Measurements from ENCODE around the gene GMDS.
A peak's percentile ranks its signal among the peaks of the same experiment; 100 is the strongest.

Gene GMDS

DNA sequence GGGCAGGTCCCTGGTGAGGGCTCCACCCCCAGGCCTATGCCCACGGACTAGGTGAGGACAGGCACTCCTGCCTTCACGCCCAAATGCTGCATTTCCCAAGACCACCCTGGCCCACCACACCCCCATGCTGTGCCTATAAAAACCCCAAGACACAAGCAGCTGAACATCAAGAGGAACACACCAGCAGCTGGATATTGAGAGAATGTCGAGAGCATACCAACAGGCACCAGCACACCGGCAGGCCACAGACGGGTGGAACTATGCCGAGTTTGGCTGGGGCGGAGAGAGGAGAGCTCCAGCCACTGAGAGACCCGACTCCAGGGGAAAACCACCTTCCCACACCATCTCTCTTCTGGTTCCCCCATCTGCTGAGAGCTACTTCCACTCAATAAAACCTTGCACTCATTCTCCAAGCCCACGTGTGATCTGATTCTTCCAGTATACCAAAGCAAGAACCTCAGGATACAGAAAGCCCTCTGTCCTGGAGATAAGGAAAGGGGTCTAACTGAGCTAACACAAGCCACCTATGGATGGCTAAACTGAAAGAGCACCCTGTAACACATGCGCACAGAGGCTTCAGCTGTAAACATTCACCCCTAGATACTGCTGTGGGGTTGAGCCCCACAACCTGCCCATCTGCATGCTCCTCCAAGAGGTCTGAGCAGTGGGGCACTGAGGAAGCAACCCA is 319.5 kb downstream of the GMDS start:
- DNase-seq, result no peak

DNA sequence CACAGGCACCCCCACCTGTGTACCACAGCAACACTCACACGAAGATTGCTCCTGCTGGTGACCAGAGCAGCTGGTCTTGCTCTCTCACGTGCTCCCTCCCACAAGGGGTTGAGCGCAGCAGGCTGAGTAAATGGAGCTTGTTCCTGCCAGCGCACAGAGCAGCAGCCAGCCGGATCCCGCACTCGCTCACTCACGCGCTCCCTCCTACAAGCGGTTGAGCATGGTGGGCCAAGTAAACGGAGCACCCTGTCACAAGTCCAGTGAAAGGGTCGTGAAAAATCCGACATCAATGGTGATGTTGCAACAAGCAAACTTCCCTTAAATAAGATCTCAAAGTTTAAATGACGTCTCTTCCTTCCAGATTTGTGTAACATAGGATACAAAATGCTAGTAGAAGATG is 322.0 kb downstream of the GMDS start:
- DNase-seq, result no peak

- peak; percentile 18 for DNase-seq
These were observed 327.6 kb downstream of the GMDS start for GRCh38 chr6:1917626-1918371.

DNA sequence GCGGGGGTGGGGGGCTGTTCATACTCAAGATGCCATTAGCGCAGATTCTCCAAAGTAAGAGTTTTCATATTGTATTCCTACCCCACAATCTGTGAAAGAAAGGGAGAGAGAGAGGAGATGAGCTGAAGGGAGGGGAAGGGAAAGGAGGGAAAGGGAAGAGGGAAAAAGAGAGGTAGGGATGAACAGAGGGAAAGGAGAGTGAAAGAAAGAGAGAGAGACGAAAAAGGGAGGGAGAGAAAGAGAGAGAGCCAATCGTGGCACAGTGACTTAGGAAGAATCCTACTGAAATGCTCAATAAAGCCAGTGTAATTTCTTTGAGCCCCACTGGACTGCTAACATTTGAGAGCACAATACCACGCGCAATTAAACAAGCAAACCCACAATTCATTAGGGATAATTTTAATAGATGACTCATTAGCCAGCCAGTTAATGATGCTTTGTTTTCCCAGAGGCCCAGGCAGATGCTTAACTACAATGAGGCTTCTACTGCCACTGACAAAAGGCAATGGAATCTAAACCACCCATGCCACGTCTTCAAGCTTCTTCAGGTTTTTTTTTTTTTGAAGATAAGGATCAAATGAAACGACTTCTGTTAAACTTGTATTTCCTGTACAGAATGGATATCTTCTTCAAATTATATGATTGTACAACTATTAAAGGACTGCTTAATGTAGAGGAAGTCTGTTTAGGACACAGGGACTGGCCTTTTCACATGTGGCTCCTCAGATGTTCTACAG is 328.9 kb downstream of the GMDS start:
- DNase-seq, result no peak

GRCh38 chr6:1915226-1915625 is 330.2 kb downstream of the GMDS start:
- no peak for DNase-seq

DNA sequence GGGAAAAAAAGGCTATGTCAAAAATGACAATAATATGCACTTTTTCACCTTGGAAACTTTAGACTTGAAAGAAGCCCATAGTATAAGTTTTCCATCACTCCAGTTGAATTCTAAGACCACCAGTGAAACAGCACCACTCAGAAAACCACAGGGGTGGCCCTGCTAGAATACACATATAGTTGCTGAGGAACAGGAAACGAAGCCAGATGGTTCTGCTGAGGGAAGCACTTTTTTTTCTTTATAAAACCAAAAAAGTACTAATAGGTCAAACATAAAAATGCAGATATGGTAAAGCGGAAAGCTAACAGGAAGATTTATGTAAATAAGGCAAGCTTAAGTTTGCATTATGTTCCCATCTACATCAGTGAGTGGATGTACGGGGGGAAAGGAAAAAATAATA is 331.8 kb downstream of the GMDS start:
- no peak for DNase-seq

- DNase-seq, result no peak
These were observed 332.7 kb downstream of the GMDS start for GRCh38 chr6:1912731-1913130.

DNA sequence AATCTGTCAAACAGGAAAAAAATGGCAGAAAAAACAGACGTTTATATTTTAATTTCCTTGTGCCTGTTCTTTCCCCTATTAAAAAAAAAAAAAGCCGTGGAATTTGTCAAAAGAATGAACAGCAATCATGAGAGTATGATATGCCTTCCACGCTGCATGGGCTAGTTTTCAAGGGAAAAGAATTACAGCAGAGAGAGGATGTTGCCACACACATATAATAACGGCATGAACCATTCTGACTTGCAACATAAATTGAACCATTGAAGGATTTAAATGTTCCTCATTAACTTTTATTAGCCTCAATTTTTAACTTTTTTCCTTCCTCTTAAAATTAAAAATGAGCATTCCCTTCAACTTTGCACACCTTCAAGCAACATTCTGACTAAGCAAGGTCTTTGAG is 333.9 kb downstream of the GMDS start:
- no peak for DNase-seq

- DNase-seq, result no peak
These were observed 334.6 kb downstream of the GMDS start for GRCh38 chr6:1910621-1911407.

GRCh38 chr6:1908784-1909183 is 336.6 kb downstream of the GMDS start:
- DNase-seq, result no peak

- no peak for DNase-seq
These were observed 338.8 kb downstream of the GMDS start for GRCh38 chr6:1906609-1907008.

DNA sequence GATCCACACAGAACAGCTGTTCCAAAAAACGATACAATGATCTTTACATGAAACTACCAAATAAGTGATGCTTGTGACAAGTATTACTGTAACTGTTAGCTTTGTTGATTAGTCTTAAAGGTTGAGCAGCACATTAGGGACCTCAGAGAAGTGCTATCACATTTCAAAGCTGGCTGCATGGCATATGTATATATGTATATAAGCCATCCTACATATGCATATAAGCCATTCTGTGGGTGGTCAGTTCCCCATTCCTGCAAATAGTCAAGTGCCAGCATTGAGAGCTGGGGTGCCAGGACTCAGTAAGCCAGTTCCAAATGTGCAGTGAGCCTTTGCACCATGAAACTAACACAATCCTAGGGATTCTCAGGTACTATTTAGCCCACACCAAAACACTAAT is 339.4 kb downstream of the GMDS start:
- DNase-seq, result no peak

DNA sequence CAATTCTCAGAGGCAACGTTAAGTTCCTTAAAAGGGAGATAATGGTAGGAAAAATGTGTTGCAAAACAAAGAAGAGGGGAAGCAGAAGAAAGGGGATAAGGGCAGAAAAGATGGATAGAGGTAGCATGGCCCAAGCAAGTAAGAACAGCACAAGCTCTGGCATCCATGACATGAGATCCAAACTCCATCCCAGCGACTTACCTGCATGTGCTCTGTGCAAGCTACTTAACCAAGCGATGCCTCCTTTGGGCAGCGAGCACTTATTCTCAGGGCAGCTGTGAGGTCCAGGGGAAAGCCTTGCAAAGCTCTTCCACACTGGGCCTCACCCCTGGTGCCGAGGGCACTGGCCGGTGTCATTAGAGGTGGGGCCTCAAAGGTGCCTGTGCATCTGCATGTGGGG is 340.5 kb downstream of the GMDS start:
- no peak for DNase-seq

DNA sequence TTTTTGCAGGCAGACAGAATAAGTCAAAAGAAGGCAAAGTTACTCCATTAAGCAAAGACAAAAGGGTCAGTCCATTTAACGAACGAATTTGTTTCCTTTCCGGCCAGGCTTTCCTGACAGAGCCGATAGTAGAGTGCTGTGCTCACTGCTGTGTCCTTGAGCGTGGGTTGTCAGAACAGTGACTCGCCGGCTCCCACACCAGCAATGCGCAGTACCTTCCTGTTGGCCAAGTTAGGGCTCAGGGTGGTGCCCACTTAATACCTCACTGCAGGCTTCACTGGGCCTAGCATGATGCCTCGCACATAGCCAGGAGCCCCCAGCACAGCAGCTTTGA is 341.0 kb downstream of the GMDS start:
- no peak for DNase-seq

GRCh38 chr6:1903780-1904465 is 341.5 kb downstream of the GMDS start:
- DNase-seq, result no peak

- DNase-seq, result no peak
These were observed 343.8 kb downstream of the GMDS start for GRCh38 chr6:1901556-1901955.

DNA sequence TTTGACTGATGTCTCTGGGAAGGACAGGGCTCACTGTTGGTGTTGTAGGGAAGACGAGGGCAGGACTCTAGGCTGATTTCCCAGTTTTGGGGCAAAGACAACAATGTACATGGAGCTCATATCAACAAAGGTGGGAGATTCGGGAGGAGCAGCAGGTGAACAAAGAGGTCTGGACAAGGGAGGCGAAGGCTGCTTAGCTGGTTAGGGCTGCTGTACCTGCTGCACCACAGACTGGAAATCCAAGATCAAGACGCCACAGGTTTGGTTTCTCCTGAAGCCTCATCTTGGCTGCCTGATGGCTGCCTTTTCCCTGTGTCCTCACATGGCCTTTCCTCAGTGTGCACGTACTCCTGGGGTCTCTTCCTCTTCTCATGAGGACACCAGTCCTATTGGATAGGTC is 348.5 kb downstream of the GMDS start:
- no peak for DNase-seq

- no peak for DNase-seq
These were observed 349.7 kb downstream of the GMDS start for GRCh38 chr6:1895721-1896120.

DNA sequence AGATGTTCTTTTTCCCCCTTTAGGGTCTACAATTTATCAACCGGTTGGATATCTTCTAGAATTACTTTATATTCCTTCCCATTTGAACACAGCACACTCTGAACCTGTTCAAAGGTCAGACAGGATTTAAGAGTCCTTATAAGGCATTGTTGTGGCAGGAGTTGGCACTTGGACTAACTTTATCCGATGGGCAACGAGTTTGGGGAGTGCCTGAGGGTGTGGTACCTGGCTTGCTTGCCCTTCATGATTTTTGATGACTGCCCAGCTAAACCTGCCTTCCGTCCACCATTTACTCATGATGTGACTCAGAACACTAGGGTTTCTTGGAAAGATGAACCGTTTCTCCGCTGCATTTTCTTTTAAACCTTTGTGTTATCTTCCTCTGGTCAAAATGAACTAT is 350.5 kb downstream of the GMDS start:
- no peak for DNase-seq

- DNase-seq, result no peak
These were observed 351.8 kb downstream of the GMDS start for GRCh38 chr6:1893470-1894130.

- DNase-seq, result no peak
These were observed 352.7 kb downstream of the GMDS start for GRCh38 chr6:1892716-1893115.

- DNase-seq, result no peak
These were observed 354.4 kb downstream of the GMDS start for GRCh38 chr6:1890987-1891386.
